K562 (cell line): Measurements from ENCODE around the gene MAN1A1. TPM values are rescaled to one million over a fixed set of nuclear protein-coding genes. Genes with fewer than 3 reads are reported as not detected.

Experiments used
- ATAC-seq: fragments of 200-7000 bp; cut with Tn5 transposase; 3 replicates; pipeline ENCODE4 v1.9.1; 2020; ENCODE audit warnings: moderate library complexity
- BruUV-seq: library from RNA; stranded (reverse); fragments of 400-500 nt; replicated peaks from 2 replicates; lab custom pipeline; 2021; lab: Mats Ljungman, UMichigan
- CTCF ChIA-PET: fragments of 300-600 bp; formaldehyde crosslinking; extraction: SDS; loops from one replicate; lab custom pipeline; 2021; ENCODE audit warnings: low intra/inter-chr PET ratio; lab: Yijun Ruan, JAX
- POLR2A ChIA-PET: fragments of 300-600, 350-650 bp; sonication (Branson Sonifier 250); formaldehyde crosslinking; extraction: SDS; loops from one replicate; lab custom pipeline; 2021; ENCODE audit warnings: antibody characterized with exemption, inconsistent platforms; lab: Yijun Ruan, JAX
- DNase-seq, 4 experiments: peaks; one replicate each; pipeline versions ENCODE4 v3.0.0 to v3.0.0-alpha.2; 2011 to 2018; ENCODE audit warnings: low spot score in 3 of 4, mixed read lengths in 3 of 4; ENCODE audit errors: extremely low read depth in 1 of 4
- FAIRE-seq: peaks from 2 replicates; lab custom pipeline; 2011; peaks lifted over from hg19 to GRCh38; lab: Jason Lieb, UNC
- H2AFZ ChIP-seq: 2 replicates; pipeline ENCODE4 v1.6.0; 2011; ENCODE audit warnings: low read depth, low read length, control low read depth, inconsistent platforms
- H3K27ac ChIP-seq: fragments of 200-600 bp; 3 replicates; pipeline ENCODE4 v1.8.0; 2011; ENCODE audit warnings: low read depth, mild to moderate bottlenecking, control low read depth, inconsistent platforms, low read length, moderate library complexity, mixed read lengths; ENCODE audit errors: extremely low read depth
- H3K27me3 ChIP-seq, 2 experiments: fragments of 300-600 bp in 1 of 2; 2 replicates in 1 of 2; 3 replicates in 1 of 2; pipeline versions ENCODE4 v1.6.0 to v1.8.0; 2011; ENCODE audit warnings: inconsistent platforms in 2 of 2, low read length in 2 of 2, mild to moderate bottlenecking in 1 of 2, mixed read lengths in 1 of 2, moderate library complexity in 1 of 2; ENCODE audit not compliant: control insufficient read depth in 2 of 2, insufficient read depth in 2 of 2
- H3K36me3 ChIP-seq: fragments of 300-600 bp; 3 replicates; pipeline ENCODE4 v1.8.0; 2011; ENCODE audit warnings: mild to moderate bottlenecking, low read length, inconsistent platforms; ENCODE audit not compliant: control insufficient read depth, insufficient read depth
- H3K4me1 ChIP-seq, 2 experiments: fragments of 200-600 bp in 1 of 2; replicated peaks in 1 of 2; 2 replicates in 1 of 2; 3 replicates in 1 of 2; pipeline versions ENCODE4 v1.5.1 to v1.8.0; 2011; ENCODE audit warnings: inconsistent platforms in 2 of 2, low read length in 2 of 2, mild to moderate bottlenecking in 1 of 2, mixed read lengths in 1 of 2, moderate library complexity in 1 of 2; ENCODE audit not compliant: control insufficient read depth in 2 of 2, insufficient read depth in 2 of 2
- H3K4me2 ChIP-seq: 2 replicates; pipeline ENCODE4 v1.6.1; 2011; ENCODE audit warnings: low read length, control low read depth, inconsistent platforms, mixed read lengths; ENCODE audit not compliant: insufficient read depth
- H3K4me3 ChIP-seq: fragments of 200-600 bp; sonication (generic), shearing (Covaris generic); 2 replicates; pipeline ENCODE4 v1.5.1; 2016; ENCODE audit warnings: control low read depth, inconsistent platforms
- H3K79me2 ChIP-seq: fragments of 200-600 bp; 3 replicates; pipeline ENCODE4 v1.8.0; 2011; ENCODE audit warnings: low read length, inconsistent platforms; ENCODE audit not compliant: control insufficient read depth, insufficient read depth
- H3K9ac ChIP-seq, 2 experiments: 2 replicates each; pipeline versions ENCODE4 v1.6.0 to v1.6.1; 2011; ENCODE audit warnings: low read depth in 2 of 2, low read length in 2 of 2, control low read depth in 1 of 2, inconsistent platforms in 1 of 2, mild to moderate bottlenecking in 1 of 2, mixed read lengths in 1 of 2; ENCODE audit not compliant: insufficient read depth in 1 of 2
- H3K9me1 ChIP-seq: one replicate; pipeline ENCODE4 v1.6.0; 2011; ENCODE audit warnings: inconsistent platforms, mild to moderate bottlenecking, low read length, moderate library complexity; ENCODE audit not compliant: control insufficient read depth, insufficient read depth
- H3K9me3 ChIP-seq: replicated peaks from 2 replicates; pipeline ENCODE4 v1.5.1; 2011; ENCODE audit warnings: low read depth, low read length, inconsistent platforms; ENCODE audit not compliant: control insufficient read depth, insufficient read depth
- H4K20me1 ChIP-seq: replicated peaks from 2 replicates; pipeline ENCODE4 v1.6.1; 2011; ENCODE audit warnings: low read length, inconsistent platforms, mixed read lengths; ENCODE audit not compliant: control insufficient read depth, insufficient read depth
- CHAMP1 ChIP-seq: fragments of 450-650 bp; IDR thresholded peaks from 2 replicates; pipeline ENCODE4 v1.6.1; 2016; ENCODE audit warnings: mild to moderate bottlenecking
- CHD7 ChIP-seq: fragments of 200-600 bp; sonication (generic); IDR thresholded peaks from one replicate; pipeline ENCODE4 v1.6.1; 2012; ENCODE audit warnings: mild to moderate bottlenecking, low read depth, low read length, inconsistent platforms
- DACH1 ChIP-seq: fragments of 450-650 bp; IDR thresholded peaks from 2 replicates; pipeline ENCODE4 v1.6.1; 2018; ENCODE audit not compliant: partially characterized antibody
- PHB2 ChIP-seq: fragments of 450-650 bp; IDR thresholded peaks from 2 replicates; pipeline ENCODE4 v1.6.1; 2017; ENCODE audit warnings: low read depth
- WGBS: fragments of 100-300 bp; shearing (Covaris generic); methylation state at CpG from one replicate; pipeline ENCODE4 v1.1.6; 2016; ENCODE audit warnings: low coverage, mixed read lengths; ENCODE audit not compliant: insufficient coverage; ENCODE audit errors: missing lambda C conversion rate; 5-methylcytosine and 5-hydroxymethylcytosine counted together
- in situ Hi-C: fragments of 300-500 bp; cut with MboI; formaldehyde crosslinking; loops from 4 replicates; pipeline ENCODE4 v1.15.0; 2018; ENCODE audit warnings: inconsistent platforms, mixed read lengths
- intact Hi-C: fragments of 100-400 bp; cut with micrococcal nuclease; formaldehyde crosslinking; loops from 2 replicates; pipeline ENCODE4 v1.14.2; 2022
- polyA plus RNA-seq, 8 experiments: library from polyadenylated mRNA; depleted of rRNA in 4 of 8; stranded (reverse) in 5 of 8; unstranded in 3 of 8; fragments of >200 nt; fragmentation: Nextera tagmentation in 2 of 8; fragmentation: Illumina TruSeq in 1 of 8; extraction: Ambion mirVana in 2 of 8; extraction: Trizol in 1 of 8; gene quantifications; 2 replicates each; pipeline versions ENCODE4 v1.2.1 to v1.2.3, GENCODE V29; 2011 to 2014; ENCODE audit warnings: inconsistent platforms in 1 of 8, missing spikeins in 1 of 8
- total RNA-seq, 7 experiments: library from RNA; depleted of rRNA in 6 of 7; stranded (reverse); fragments of >200 nt in 6 of 7; fragmentation: Illumina TruSeq in 2 of 7; extraction: Trizol in 2 of 7; gene quantifications; 2 replicates each; pipeline versions ENCODE4 v1.2.1 to v1.2.3, GENCODE V29; 2011 to 2021; ENCODE audit warnings: low replicate concordance in 1 of 7

Gene MAN1A1
- total and polyA plus RNA-seq, 9 of the 15 experiments (the other 6 are each of a cell fraction or from before 2014, with no cell fraction given): 24.5 to 78.4 (median 59.7) TPM

- Histone ChIP-seq H4K20me1 (no peaks in the 10 kb centered on the region), H3K4me1 (peaks cover 6 to 44% of the 10 kb centered on the region in 2 experiments), H3K9me3 (no peaks in the 10 kb centered on the region), H3K27ac (peak overlapping the region; percentile 50), H3K4me2 (peak overlapping the region; percentile 15; the same call in 1 of the 2 replicates), H3K79me2 (peaks cover 95% of the 10 kb centered on the region), H3K27me3 (no peaks in the 10 kb centered on the region), H3K36me3 (peaks cover 50% of the 10 kb centered on the region), H2AFZ (no peak overlapping the region), H3K9me1 (no peaks in the 10 kb centered on the region), H3K9ac (peak overlapping the region in 1 of 2 experiments; percentile 33; a peak in 1 of 4 replicates), H3K4me3 (no peak overlapping the region)
- in situ Hi-C loops (no loop called here), intact Hi-C loops (loop anchor here (2.0 kb wide), 1 partner anchor 54 kb away; no protein-coding TSS in a partner anchor)
- peak; percentile 76 for FAIRE-seq
- CTCF ChIA-PET: no interaction called here
- peak in 3 of 4 experiments; percentile 30 to 64 (median 32) for DNase-seq
- POLR2A ChIA-PET: interaction anchor here (1.2 to 1.9 kb wide), 2 partner anchors 9 to 14 kb away, joined by 5 to 7 read pairs; no protein-coding TSS in a partner anchor
- peak; percentile 49 for ATAC-seq
- 0% methylated on average over 1 of the region's 1 CpG for WGBS
- BruUV-seq: no TSS peak
- TF ChIP-seq CHD7 (no peak), PHB2 (no peak), CHAMP1 (peak; percentile 80; the same call in 1 of the 2 replicates), DACH1 (no peak)
These were observed 90.5 kb downstream of the MAN1A1 start for GRCh38 chr6:119259027-119259426.
